ENCODE data around the gene VPS37B. TPM values are rescaled to one million over a fixed set of nuclear protein-coding genes. Genes with fewer than 3 reads are reported as not detected.

The VPS37B gene
- total and polyA plus RNA-seq, 5 donors from 2014 or later: 19.0 to 99.2 (median 21.3) TPM

- H3K4me3 ChIP-seq (ENCODE audit: low read depth, low read length): no peak overlapping the region
- no peak for ATAC-seq (ENCODE audit: low read depth in 2 of 2)
- H3K27ac Mint-ChIP-seq: no peak overlapping the region
- H3K4me1 ChIP-seq (ENCODE audit: control insufficient read depth, insufficient read depth, low read length, poor library complexity, severe bottlenecking): peaks cover 4% of the 10 kb centered on the region
- H3K27me3 ChIP-seq (ENCODE audit: control insufficient read depth, insufficient read depth, low read length): no peaks in the 10 kb centered on the region
- H3K9me3 ChIP-seq (ENCODE audit: control insufficient read depth in 2 of 2, low read length in 2 of 2): no peaks in the 10 kb centered on the region
- H3K9me3 Mint-ChIP-seq: no peaks in the 10 kb centered on the region
- H3K36me3 ChIP-seq (ENCODE audit: control insufficient read depth, insufficient read depth, low read length): no peaks in the 10 kb centered on the region
- peaks cover 0 to 4% (median 2%) of the 10 kb centered on the region in 4 donors for H3K4me1 Mint-ChIP-seq
- H3K36me3 Mint-ChIP-seq: peaks cover 8% of the 10 kb centered on the region
- peak overlapping the region in 1 of 4 donors; percentile 31 for H3K4me3 Mint-ChIP-seq
- no peak overlapping the region for H3K27ac ChIP-seq (ENCODE audit: insufficient read depth, low read length, poor library complexity, severe bottlenecking)
- no peaks in the 10 kb centered on the region for H3K27me3 Mint-ChIP-seq
- DNase-seq: no peak
Measured at GRCh38 chr12:122855071-122855829, 40.7 kb downstream of the VPS37B start.

- ATAC-seq (ENCODE audit: low read depth in 2 of 2) (no peak), DNase-seq (no peak)
- H3K9me3 Mint-ChIP-seq: no peaks in the 10 kb centered on the region
- H3K27ac ChIP-seq (ENCODE audit: insufficient read depth, low read length, poor library complexity, severe bottlenecking): no peak overlapping the region
- H3K36me3 Mint-ChIP-seq: peaks cover 11% of the 10 kb centered on the region
- H3K4me3 ChIP-seq (ENCODE audit: low read depth, low read length): no peak overlapping the region
- no peaks in the 10 kb centered on the region for H3K36me3 ChIP-seq (ENCODE audit: control insufficient read depth, insufficient read depth, low read length)
- no peaks in the 10 kb centered on the region for H3K4me1 Mint-ChIP-seq
- no peaks in the 10 kb centered on the region for H3K4me1 ChIP-seq (ENCODE audit: control insufficient read depth, insufficient read depth, low read length, poor library complexity, severe bottlenecking)
- H3K27me3 ChIP-seq (ENCODE audit: control insufficient read depth, insufficient read depth, low read length): no peaks in the 10 kb centered on the region
- H3K27me3 Mint-ChIP-seq: no peaks in the 10 kb centered on the region
- H3K4me3 Mint-ChIP-seq: no peak overlapping the region
- H3K27ac Mint-ChIP-seq: no peak overlapping the region
- H3K9me3 ChIP-seq (ENCODE audit: control insufficient read depth in 2 of 2, low read length in 2 of 2): no peaks in the 10 kb centered on the region
Measured at GRCh38 chr12:122854554-122854953, 41.4 kb downstream of the VPS37B start.

DNA sequence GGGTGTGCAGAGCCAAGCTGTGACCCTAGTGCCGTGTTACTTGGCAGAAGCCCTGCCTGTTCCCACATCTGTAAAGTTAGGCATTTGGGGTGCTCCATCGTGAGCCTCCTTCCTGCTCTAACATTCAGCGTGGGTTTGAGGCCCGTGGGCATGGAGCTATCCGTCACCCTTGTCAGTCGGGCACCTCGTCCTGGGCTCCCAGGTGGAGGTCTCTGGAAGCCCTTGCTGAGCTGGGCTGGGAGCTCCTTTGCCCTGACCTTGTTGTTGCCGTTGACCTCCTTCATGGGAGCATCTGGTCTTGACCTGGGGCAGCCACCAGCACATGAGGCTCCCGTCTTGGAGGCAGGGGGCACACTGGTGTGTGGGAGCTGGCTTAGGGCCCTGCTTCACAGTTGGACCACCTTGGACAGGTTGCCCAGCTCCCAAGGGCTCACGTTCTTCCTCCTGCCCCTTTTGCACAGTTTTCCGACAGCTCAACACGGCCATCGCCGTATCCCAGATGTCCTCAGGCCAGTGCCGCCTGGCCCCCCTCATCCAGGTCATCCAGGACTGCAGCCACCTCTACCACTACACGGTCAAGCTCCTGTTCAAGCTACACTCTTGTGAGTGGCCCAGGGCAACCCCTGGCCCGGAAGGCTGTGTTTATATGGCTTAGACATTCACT lies 42.2 kb downstream of the VPS37B start:
- Histone ChIP-seq H3K4me1 (ENCODE audit: control insufficient read depth, insufficient read depth, low read length, poor library complexity, severe bottlenecking) (no peaks in the 10 kb centered on the region), H3K4me3 (ENCODE audit: low read depth, low read length) (no peak overlapping the region), H3K27me3 (ENCODE audit: control insufficient read depth, insufficient read depth, low read length) (no peaks in the 10 kb centered on the region), H3K36me3 (ENCODE audit: control insufficient read depth, insufficient read depth, low read length) (no peaks in the 10 kb centered on the region), H3K27ac (ENCODE audit: insufficient read depth, low read length, poor library complexity, severe bottlenecking) (no peak overlapping the region), H3K9me3 (ENCODE audit: control insufficient read depth in 2 of 2, low read length in 2 of 2) (no peaks in the 10 kb centered on the region)
- DNase-seq (no peak), ATAC-seq (ENCODE audit: low read depth in 2 of 2) (no peak)
- Mint-ChIP-seq H3K4me3 (no peak overlapping the region), H3K36me3 (peaks cover 13% of the 10 kb centered on the region), H3K27ac (no peak overlapping the region), H3K4me1 (no peaks in the 10 kb centered on the region), H3K27me3 (no peaks in the 10 kb centered on the region), H3K9me3 (no peaks in the 10 kb centered on the region)

DNA sequence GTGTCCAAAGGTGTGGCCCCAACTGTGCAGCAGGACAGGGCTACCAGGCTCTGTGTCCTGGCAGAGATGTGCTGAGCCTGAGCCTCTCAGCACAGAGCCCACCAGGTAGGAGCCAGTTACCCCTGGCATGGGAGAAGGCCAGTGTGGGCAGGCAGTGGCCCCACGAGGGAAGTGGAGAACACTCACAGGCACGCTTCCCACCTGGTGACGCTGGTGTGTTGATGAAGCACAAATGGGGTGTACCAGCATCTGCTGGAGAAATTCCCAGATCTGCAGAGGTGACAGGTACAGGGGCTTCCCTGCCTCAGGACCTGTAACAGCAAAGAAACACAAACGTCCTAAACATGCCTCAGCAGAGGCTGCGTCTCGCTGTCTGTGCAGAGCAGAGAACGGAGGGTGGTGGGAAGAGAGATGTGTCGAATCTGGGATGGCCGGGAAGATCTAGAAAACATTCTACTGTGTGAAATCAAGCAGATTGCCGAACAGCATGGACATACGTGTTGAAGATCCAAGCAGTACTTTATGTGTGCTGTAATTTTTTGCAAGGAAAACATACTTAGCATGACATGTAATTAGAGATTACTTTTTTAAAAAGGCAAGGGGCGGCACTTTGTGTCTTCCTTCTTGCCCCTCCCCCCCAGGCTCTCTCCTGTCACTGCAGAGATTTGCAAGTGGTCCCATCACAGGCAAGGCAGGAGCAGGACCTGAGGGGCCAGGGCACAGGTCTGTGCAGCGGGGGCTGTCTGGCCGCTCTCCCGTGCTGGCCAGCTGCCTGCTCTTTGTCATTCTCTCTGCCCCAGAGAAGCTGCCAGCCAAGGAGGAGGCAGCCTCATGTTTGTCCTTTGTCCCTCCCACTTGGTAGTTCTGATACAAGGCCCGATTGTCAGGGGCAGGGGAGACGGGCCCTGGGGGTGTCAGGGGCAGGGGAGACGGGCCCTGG lies 43.3 kb downstream of the VPS37B start:
- Mint-ChIP-seq H3K4me1 (no peaks in the 10 kb centered on the region), H3K27ac (no peak overlapping the region), H3K27me3 (peaks cover 4% of the 10 kb centered on the region), H3K9me3 (no peaks in the 10 kb centered on the region), H3K4me3 (no peak overlapping the region), H3K36me3 (peaks cover 11% of the 10 kb centered on the region)
- no peak for ATAC-seq (ENCODE audit: low read depth in 2 of 2)
- no peak for DNase-seq
- Histone ChIP-seq H3K36me3 (ENCODE audit: control insufficient read depth, insufficient read depth, low read length) (no peaks in the 10 kb centered on the region), H3K9me3 (ENCODE audit: control insufficient read depth in 2 of 2, low read length in 2 of 2) (no peaks in the 10 kb centered on the region), H3K4me1 (ENCODE audit: control insufficient read depth, insufficient read depth, low read length, poor library complexity, severe bottlenecking) (no peaks in the 10 kb centered on the region), H3K4me3 (ENCODE audit: low read depth, low read length) (no peak overlapping the region), H3K27me3 (ENCODE audit: control insufficient read depth, insufficient read depth, low read length) (no peaks in the 10 kb centered on the region), H3K27ac (ENCODE audit: insufficient read depth, low read length, poor library complexity, severe bottlenecking) (no peak overlapping the region)

- Histone ChIP-seq H3K27me3 (ENCODE audit: control insufficient read depth, insufficient read depth, low read length) (no peaks in the 10 kb centered on the region), H3K4me3 (ENCODE audit: low read depth, low read length) (no peak overlapping the region), H3K4me1 (ENCODE audit: control insufficient read depth, insufficient read depth, low read length, poor library complexity, severe bottlenecking) (no peaks in the 10 kb centered on the region), H3K9me3 (ENCODE audit: control insufficient read depth in 2 of 2, low read length in 2 of 2) (no peaks in the 10 kb centered on the region), H3K27ac (ENCODE audit: insufficient read depth, low read length, poor library complexity, severe bottlenecking) (no peak overlapping the region), H3K36me3 (ENCODE audit: control insufficient read depth, insufficient read depth, low read length) (no peaks in the 10 kb centered on the region)
- H3K9me3 Mint-ChIP-seq: no peaks in the 10 kb centered on the region
- H3K27ac Mint-ChIP-seq: no peak overlapping the region
- H3K4me1 Mint-ChIP-seq: no peaks in the 10 kb centered on the region
- H3K36me3 Mint-ChIP-seq: peaks cover 5% of the 10 kb centered on the region
- ATAC-seq (ENCODE audit: low read depth in 2 of 2) (no peak), DNase-seq (no peak)
- peaks cover 4% of the 10 kb centered on the region for H3K27me3 Mint-ChIP-seq
- H3K4me3 Mint-ChIP-seq: no peak overlapping the region
Measured at GRCh38 chr12:122851820-122852219, 44.1 kb downstream of the VPS37B start.

DNA sequence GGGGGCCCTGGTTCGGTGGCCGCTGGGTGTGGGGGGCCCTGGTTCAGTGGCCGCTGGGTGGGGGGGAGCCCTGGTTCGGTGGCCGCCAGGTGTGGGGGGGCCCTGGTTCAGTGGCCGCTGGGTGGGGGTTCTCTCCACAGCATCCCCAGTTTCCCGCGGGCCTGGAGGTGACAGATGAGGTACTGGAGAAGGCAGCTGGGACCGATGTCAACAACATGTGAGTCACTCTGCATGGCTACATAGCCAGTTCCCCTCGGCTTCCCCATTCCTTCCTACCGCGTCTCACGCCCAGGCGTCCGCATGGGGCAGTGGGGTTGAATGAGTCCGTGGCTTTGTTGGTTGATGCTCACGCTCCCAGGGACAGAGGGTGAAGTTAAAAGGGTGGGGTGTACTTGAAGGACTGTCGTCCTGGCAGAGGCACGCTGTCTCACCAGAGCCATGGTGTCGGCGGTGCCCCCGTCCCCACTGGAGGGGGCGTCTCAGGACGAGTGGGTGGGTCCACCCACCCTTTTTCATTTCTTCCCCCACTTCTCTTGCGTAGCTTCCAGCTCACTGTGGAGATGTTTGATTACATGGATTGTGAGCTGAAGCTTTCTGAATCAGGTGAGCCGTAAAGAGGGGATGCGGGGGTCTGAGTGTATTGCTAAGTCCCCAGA lies 45.1 kb downstream of the VPS37B start:
- Mint-ChIP-seq H3K9me3 (no peaks in the 10 kb centered on the region), H3K27ac (no peak overlapping the region), H3K4me1 (no peaks in the 10 kb centered on the region), H3K36me3 (peaks cover 5% of the 10 kb centered on the region), H3K4me3 (no peak overlapping the region), H3K27me3 (peaks cover 4% of the 10 kb centered on the region)
- no peak for DNase-seq
- H3K9me3 ChIP-seq (ENCODE audit: control insufficient read depth in 2 of 2, low read length in 2 of 2): no peaks in the 10 kb centered on the region
- no peaks in the 10 kb centered on the region for H3K4me1 ChIP-seq (ENCODE audit: control insufficient read depth, insufficient read depth, low read length, poor library complexity, severe bottlenecking)
- no peak overlapping the region for H3K27ac ChIP-seq (ENCODE audit: insufficient read depth, low read length, poor library complexity, severe bottlenecking)
- no peak for ATAC-seq (ENCODE audit: low read depth in 2 of 2)
- no peaks in the 10 kb centered on the region for H3K36me3 ChIP-seq (ENCODE audit: control insufficient read depth, insufficient read depth, low read length)
- H3K4me3 ChIP-seq (ENCODE audit: low read depth, low read length): no peak overlapping the region
- H3K27me3 ChIP-seq (ENCODE audit: control insufficient read depth, insufficient read depth, low read length): no peaks in the 10 kb centered on the region

DNA sequence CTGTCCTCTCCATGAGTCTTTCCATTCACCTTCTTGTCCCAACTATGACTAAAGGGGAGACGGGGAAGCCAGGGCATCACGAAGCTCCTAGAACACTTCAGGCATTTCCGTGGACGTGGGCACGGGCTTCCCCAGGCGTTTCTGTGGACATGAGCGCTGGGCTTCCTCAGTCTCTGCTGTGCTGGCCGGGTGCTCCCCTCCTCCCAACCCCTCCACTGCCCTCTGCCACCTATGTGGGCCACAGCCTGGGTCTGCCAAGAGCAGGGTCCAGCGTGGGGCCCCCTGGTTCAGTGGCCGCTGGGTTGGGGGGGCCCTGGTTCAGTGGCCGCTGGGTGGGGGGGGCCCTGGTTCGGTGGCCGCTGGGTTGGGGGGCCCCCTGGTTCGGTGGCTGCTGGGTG lies 45.9 kb downstream of the VPS37B start:
- ATAC-seq (ENCODE audit: low read depth in 2 of 2): no peak
- no peak for DNase-seq
- peaks cover 5% of the 10 kb centered on the region for H3K36me3 Mint-ChIP-seq
- Histone ChIP-seq H3K4me3 (ENCODE audit: low read depth, low read length) (no peak overlapping the region), H3K27ac (ENCODE audit: insufficient read depth, low read length, poor library complexity, severe bottlenecking) (no peak overlapping the region), H3K27me3 (ENCODE audit: control insufficient read depth, insufficient read depth, low read length) (no peaks in the 10 kb centered on the region), H3K9me3 (ENCODE audit: control insufficient read depth in 2 of 2, low read length in 2 of 2) (no peaks in the 10 kb centered on the region), H3K36me3 (ENCODE audit: control insufficient read depth, insufficient read depth, low read length) (no peaks in the 10 kb centered on the region), H3K4me1 (ENCODE audit: control insufficient read depth, insufficient read depth, low read length, poor library complexity, severe bottlenecking) (no peaks in the 10 kb centered on the region)
- no peak overlapping the region for H3K4me3 Mint-ChIP-seq
- H3K4me1 Mint-ChIP-seq: no peaks in the 10 kb centered on the region
- H3K27me3 Mint-ChIP-seq: peaks cover 4% of the 10 kb centered on the region
- H3K27ac Mint-ChIP-seq: peak overlapping the region in 1 of 3 donors; percentile 60
- no peaks in the 10 kb centered on the region for H3K9me3 Mint-ChIP-seq

All from CD4-positive, CD25-positive, alpha-beta regulatory T cell (primary cell).